HepG2 (cell line): ENCODE measurements around the gene TP53TG5. TPM values are rescaled to one million over a fixed set of nuclear protein-coding genes. Genes with fewer than 3 reads are reported as not detected.

Source experiments
- AGO2 ChIP-seq: fragments of 200-400 bp; formaldehyde crosslinking; optimal IDR thresholded peaks from 2 replicates; pipeline ENCODE3; 2017; ENCODE audit warnings: mild to moderate bottlenecking, low read depth, low read length, moderate library complexity
- ARHGAP35 ChIP-seq: sonication (generic); formaldehyde crosslinking; IDR thresholded peaks from 2 replicates; pipeline ENCODE4 v1.9.0; 2022; ENCODE audit warnings: mild to moderate bottlenecking, inconsistent platforms, moderate library complexity, missing genetic modification reagents, borderline replicate concordance
- GABPA ChIP-seq, 2 experiments: IDR thresholded peaks; 2 replicates each; pipeline ENCODE4 v1.6.1; 2011 to 2016; ENCODE audit warnings: low read depth in 2 of 2, low read length in 1 of 2, missing biosample characterization in 1 of 2, missing genetic modification characterization in 1 of 2
- HNF4A ChIP-seq: sonication (generic); formaldehyde crosslinking; IDR thresholded peaks from 2 replicates; pipeline ENCODE4 v1.4.0; 2020; ENCODE audit warnings: missing genetic modification reagents
- HNF4G ChIP-seq, 2 experiments: sonication (generic) in 1 of 2; formaldehyde crosslinking in 1 of 2; IDR thresholded peaks; 2 replicates each; pipeline versions ENCODE4 v1.4.0 to v1.6.1; 2011 to 2020; ENCODE audit warnings: borderline replicate concordance in 2 of 2, low read depth in 2 of 2, mild to moderate bottlenecking in 2 of 2, low read length in 1 of 2, missing genetic modification reagents in 1 of 2, moderate library complexity in 1 of 2
- HOXA3 ChIP-seq: sonication (generic); formaldehyde crosslinking; IDR thresholded peaks from 2 replicates; pipeline ENCODE4 v1.5.0; 2020; ENCODE audit warnings: missing genetic modification reagents
- MAZ ChIP-seq, 2 experiments: sonication (generic) in 1 of 2; formaldehyde crosslinking in 1 of 2; IDR thresholded peaks; 2 replicates each; pipeline versions ENCODE4 v1.5.0 to v1.6.1; 2012 to 2020; ENCODE audit warnings: low read depth in 2 of 2, mild to moderate bottlenecking in 2 of 2, borderline replicate concordance in 1 of 2, improper control_type of control experiment in 1 of 2, low read length in 1 of 2, missing genetic modification reagents in 1 of 2, moderate library complexity in 1 of 2
- NKX3-1 ChIP-seq: sonication (generic); formaldehyde crosslinking; IDR thresholded peaks from 2 replicates; pipeline ENCODE4 v1.5.0; 2020; ENCODE audit warnings: missing genetic modification reagents
- PTBP1 ChIP-seq: fragments of 200-400 bp; formaldehyde crosslinking; IDR thresholded peaks from 2 replicates; pipeline ENCODE4 v1.6.1; 2018; ENCODE audit warnings: low read length, low read depth; ENCODE audit not compliant: poor library complexity, severe bottlenecking
- SALL2 ChIP-seq: sonication (generic); formaldehyde crosslinking; IDR thresholded peaks from 2 replicates; pipeline ENCODE4 v1.8.1; 2023; ENCODE audit warnings: mild to moderate bottlenecking, missing genetic modification reagents, inconsistent platforms
- SATB2 ChIP-seq: sonication (generic); formaldehyde crosslinking; IDR thresholded peaks from 2 replicates; pipeline ENCODE4 v1.5.0; 2020; ENCODE audit warnings: missing genetic modification reagents
- SOX5 ChIP-seq: IDR thresholded peaks from 2 replicates; pipeline ENCODE4 v1.6.1; 2016; ENCODE audit warnings: borderline replicate concordance
- SSRP1 ChIP-seq: IDR thresholded peaks from 2 replicates; pipeline ENCODE4 v1.6.1; 2016; ENCODE audit warnings: control low read depth
- TAF1 ChIP-seq: sonication (generic); formaldehyde crosslinking; IDR thresholded peaks from 2 replicates; pipeline ENCODE4 v1.4.0; 2020; ENCODE audit warnings: missing genetic modification reagents
- ZBTB1 ChIP-seq: sonication (generic); formaldehyde crosslinking; IDR thresholded peaks from 2 replicates; pipeline ENCODE4 v1.4.0; 2020; ENCODE audit warnings: missing genetic modification reagents, borderline replicate concordance
- ZFX ChIP-seq: sonication (generic); formaldehyde crosslinking; IDR thresholded peaks from 2 replicates; pipeline ENCODE4 v1.4.0; 2020; ENCODE audit warnings: mild to moderate bottlenecking, low read depth, missing genetic modification reagents, moderate library complexity
- ZNF274 ChIP-seq: sonication (generic); formaldehyde crosslinking; IDR thresholded peaks from 2 replicates; pipeline ENCODE4 v1.5.1; 2020; ENCODE audit warnings: mild to moderate bottlenecking, missing genetic modification reagents
- ZNF430 ChIP-seq: sonication (generic); formaldehyde crosslinking; IDR thresholded peaks from 2 replicates; pipeline ENCODE4 v1.9.0; 2021; ENCODE audit warnings: mild to moderate bottlenecking, missing genetic modification reagents
- ZNF790 ChIP-seq: sonication (generic); formaldehyde crosslinking; IDR thresholded peaks from 2 replicates; pipeline ENCODE4 v1.8.0; 2022; ENCODE audit warnings: missing genetic modification reagents, mild to moderate bottlenecking, borderline replicate concordance
- polyA plus RNA-seq, 8 experiments: library from polyadenylated mRNA; depleted of rRNA in 3 of 8; stranded (reverse) in 7 of 8; unstranded in 1 of 8; fragments of >200 nt; fragmentation: Illumina TruSeq in 4 of 8; extraction: Trizol in 4 of 8; gene quantifications; 2 replicates each; pipeline versions ENCODE4 v1.2.1 to v1.2.3, GENCODE V29; 2011 to 2016; ENCODE audit warnings: low read depth in 4 of 8, missing spikeins in 1 of 8, mixed read lengths in 1 of 8; ENCODE audit not compliant: insufficient read depth in 1 of 8
- total RNA-seq, 5 experiments: library from RNA; depleted of rRNA; stranded (reverse); fragments of >200 nt; fragmentation: Illumina TruSeq; extraction: Trizol; gene quantifications; 2 replicates each; pipeline ENCODE4 v1.2.3, GENCODE V29; 2016; ENCODE audit warnings: low read depth in 1 of 5
- TF ChIP-seq, protein P1 (sequence below): sonication (generic); formaldehyde crosslinking; IDR thresholded peaks from 2 replicates; pipeline ENCODE4 v1.4.0; 2020; ENCODE audit warnings: low read depth, mild to moderate bottlenecking, missing genetic modification reagents
- TF ChIP-seq, protein P2 (sequence below): sonication (generic); formaldehyde crosslinking; IDR thresholded peaks from 2 replicates; pipeline ENCODE4 v1.4.0; 2020; ENCODE audit warnings: missing genetic modification reagents, borderline replicate concordance

The TP53TG5 gene
- total and polyA plus RNA-seq, 2 of the 13 experiments (the other 11 are each of a cell fraction or from before 2014, with no cell fraction given), result 0.11 TPM; not detected in 1

DNA sequence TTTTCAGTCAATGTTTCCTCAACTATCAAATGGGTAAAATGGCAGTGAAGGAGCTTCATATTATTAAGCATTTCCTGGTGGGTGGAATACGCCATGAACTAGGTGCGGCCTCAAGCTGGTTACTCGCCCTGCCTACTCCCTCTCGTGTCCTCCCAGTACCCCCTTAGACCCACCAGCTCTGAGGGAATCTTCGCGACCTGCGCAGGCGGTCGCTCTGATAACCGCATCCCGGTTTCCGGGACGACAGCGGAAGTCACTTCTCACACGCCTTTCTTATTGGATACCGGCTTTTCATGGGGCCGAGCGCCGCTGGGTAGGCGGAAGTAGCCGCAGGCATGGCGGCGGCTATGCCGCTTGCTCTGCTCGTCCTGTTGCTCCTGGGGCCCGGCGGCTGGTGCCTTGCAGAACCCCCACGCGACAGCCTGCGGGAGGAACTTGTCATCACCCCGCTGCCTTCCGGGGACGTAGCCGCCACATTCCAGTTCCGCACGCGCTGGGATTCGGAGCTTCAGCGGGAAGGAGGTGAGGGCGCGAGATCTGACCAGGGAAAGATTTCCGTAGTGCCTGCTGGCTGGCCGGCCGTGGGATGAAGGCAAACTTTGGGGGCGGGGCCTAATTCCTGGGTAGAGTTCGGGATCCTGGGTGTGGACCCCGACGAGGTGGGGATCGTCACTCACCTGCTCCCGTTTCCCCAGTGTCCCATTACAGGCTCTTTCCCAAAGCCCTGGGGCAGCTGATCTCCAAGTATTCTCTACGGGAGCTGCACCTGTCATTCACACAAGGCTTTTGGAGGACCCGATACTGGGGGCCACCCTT, 37.9 kb upstream of the TP53TG5 start, which contains the start of gene PIGT (continued):
- TF ChIP-seq HNF4G (IDR thresholded peaks at IDR 0.05; ENCODE audit: borderline replicate concordance, low read depth, low read length) (no peak), HNF4G (CRISPR knock-in tag; IDR thresholded peaks at IDR 0.05; ENCODE audit: borderline replicate concordance, low read depth) (peak; percentile 56; the same call in 1 of the 2 replicates), ZBTB1 (CRISPR knock-in tag) (0 out of 2 replicates have a peak, but pooled peaks have one; percentile 46), ARHGAP35 (CRISPR knock-in tag) (peak; percentile 85), SSRP1 (CRISPR knock-in tag) (0 out of 2 replicates have a peak, but pooled peaks have one; percentile 73), ZNF790 (CRISPR knock-in tag) (peak; percentile 30; the same call in 1 of the 2 replicates), TAF1 (CRISPR knock-in tag) (peak; percentile 95), ZFX (peak; percentile 88), MAZ (IDR thresholded peaks at IDR 0.05; ENCODE audit: borderline replicate concordance, low read depth, low read length) (no peak), MAZ (CRISPR knock-in tag; IDR thresholded peaks at IDR 0.05; ENCODE audit: low read depth) (peak; percentile 91), ZNF430 (CRISPR knock-in tag) (peak; percentile 59; the same call in 1 of the 2 replicates), AGO2 (peak; percentile 84), SATB2 (0 out of 2 replicates have a peak, but pooled peaks have one; percentile 92), PTBP1 (peak; percentile 96), SOX5 (peak; percentile 50; the same call in 1 of the 2 replicates), SALL2 (CRISPR knock-in tag) (peak; percentile 93), ZNF274 (peak; percentile 92; the same call in 1 of the 2 replicates), GABPA (IDR thresholded peaks at IDR 0.05; ENCODE audit: low read depth, low read length) (peak; percentile 87), GABPA (CRISPR knock-in tag; IDR thresholded peaks at IDR 0.05; ENCODE audit: low read depth) (peak; percentile 99), HNF4A (CRISPR knock-in tag) (no peak; the same call in 1 of the 2 replicates), NKX3-1 (CRISPR knock-in tag) (no peak), HOXA3 (CRISPR knock-in tag) (peak; percentile 98)
- TF ChIP-seq, protein P1, sequence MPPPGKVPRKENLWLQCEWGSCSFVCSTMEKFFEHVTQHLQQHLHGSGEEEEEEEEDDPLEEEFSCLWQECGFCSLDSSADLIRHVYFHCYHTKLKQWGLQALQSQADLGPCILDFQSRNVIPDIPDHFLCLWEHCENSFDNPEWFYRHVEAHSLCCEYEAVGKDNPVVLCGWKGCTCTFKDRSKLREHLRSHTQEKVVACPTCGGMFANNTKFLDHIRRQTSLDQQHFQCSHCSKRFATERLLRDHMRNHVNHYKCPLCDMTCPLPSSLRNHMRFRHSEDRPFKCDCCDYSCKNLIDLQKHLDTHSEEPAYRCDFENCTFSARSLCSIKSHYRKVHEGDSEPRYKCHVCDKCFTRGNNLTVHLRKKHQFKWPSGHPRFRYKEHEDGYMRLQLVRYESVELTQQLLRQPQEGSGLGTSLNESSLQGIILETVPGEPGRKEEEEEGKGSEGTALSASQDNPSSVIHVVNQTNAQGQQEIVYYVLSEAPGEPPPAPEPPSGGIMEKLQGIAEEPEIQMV (CRISPR knock-in tag), result 0 out of 2 replicates have a peak, but pooled peaks have one; percentile 20
- TF ChIP-seq, protein P2, sequence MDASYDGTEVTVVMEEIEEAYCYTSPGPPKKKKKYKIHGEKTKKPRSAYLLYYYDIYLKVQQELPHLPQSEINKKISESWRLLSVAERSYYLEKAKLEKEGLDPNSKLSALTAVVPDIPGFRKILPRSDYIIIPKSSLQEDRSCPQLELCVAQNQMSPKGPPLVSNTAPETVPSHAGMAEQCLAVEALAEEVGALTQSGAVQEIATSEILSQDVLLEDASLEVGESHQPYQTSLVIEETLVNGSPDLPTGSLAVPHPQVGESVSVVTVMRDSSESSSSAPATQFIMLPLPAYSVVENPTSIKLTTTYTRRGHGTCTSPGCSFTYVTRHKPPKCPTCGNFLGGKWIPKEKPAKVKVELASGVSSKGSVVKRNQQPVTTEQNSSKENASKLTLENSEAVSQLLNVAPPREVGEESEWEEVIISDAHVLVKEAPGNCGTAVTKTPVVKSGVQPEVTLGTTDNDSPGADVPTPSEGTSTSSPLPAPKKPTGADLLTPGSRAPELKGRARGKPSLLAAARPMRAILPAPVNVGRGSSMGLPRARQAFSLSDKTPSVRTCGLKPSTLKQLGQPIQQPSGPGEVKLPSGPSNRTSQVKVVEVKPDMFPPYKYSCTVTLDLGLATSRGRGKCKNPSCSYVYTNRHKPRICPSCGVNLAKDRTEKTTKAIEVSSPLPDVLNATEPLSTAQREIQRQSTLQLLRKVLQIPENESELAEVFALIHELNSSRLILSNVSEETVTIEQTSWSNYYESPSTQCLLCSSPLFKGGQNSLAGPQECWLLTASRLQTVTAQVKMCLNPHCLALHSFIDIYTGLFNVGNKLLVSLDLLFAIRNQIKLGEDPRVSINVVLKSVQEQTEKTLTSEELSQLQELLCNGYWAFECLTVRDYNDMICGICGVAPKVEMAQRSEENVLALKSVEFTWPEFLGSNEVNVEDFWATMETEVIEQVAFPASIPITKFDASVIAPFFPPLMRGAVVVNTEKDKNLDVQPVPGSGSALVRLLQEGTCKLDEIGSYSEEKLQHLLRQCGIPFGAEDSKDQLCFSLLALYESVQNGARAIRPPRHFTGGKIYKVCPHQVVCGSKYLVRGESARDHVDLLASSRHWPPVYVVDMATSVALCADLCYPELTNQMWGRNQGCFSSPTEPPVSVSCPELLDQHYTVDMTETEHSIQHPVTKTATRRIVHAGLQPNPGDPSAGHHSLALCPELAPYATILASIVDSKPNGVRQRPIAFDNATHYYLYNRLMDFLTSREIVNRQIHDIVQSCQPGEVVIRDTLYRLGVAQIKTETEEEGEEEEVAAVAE (CRISPR knock-in tag), result peak; percentile 95
